SK-N-MC (cell line): Measurements from ENCODE around the gene ORMDL2.

Experiments
- EZH2 ChIP-seq: fragments of 200-600 bp; sonication (generic); IDR thresholded peaks from one replicate; pipeline ENCODE4 v1.6.1; 2017; ENCODE audit warnings: antibody characterized with exemption
- POLR2AphosphoS5 ChIP-seq: IDR thresholded peaks from 2 replicates; pipeline ENCODE4 v1.6.1; 2012; ENCODE audit warnings: mild to moderate bottlenecking, low read depth, low read length, borderline replicate concordance

GRCh38 chr12:55842681-55843429 is 25.0 kb downstream of the ORMDL2 start, which contains the start of gene MMP19:
- TF ChIP-seq POLR2AphosphoS5, result no peak
- no peak for TF ChIP-seq EZH2
